Measurements from ENCODE around the gene PRKACB. TPM values are rescaled to one million over a fixed set of nuclear protein-coding genes. Genes with fewer than 3 reads are reported as not detected.
"Not testable (repeated sequence)": the region's sequence is repeated elsewhere in the genome, so short reads cannot be mapped to it uniquely, and the experiment has no call there.

Gene PRKACB
- total RNA-seq, 1 experiment from 2014 or later: 6.1 TPM

DNA sequence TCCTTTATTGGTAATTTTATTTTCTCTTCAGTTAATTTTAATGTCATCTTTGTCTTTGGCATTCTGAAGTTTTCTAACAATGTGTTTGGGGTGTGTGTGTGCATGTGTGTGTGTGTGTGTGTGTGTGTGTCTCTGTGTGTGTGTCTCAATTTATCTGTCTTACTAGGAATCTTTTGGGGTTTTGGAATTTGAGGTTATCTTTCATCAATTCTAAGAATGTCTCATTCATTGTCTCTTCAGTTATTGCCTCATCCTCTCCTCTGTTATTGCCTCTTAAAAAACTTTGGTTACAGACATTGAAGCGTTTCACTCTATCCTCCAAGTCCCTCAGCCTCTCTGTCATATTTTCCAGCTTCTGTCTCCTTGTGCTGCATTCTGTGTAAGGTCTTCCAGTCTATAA is 139.3 kb downstream of the PRKACB start:
- in situ Hi-C loops (cut with HindIII; ENCODE audit: low pct_unique_long_range_greater_than_20kb, low sequenced_read_pairs): no loop called here

DNA sequence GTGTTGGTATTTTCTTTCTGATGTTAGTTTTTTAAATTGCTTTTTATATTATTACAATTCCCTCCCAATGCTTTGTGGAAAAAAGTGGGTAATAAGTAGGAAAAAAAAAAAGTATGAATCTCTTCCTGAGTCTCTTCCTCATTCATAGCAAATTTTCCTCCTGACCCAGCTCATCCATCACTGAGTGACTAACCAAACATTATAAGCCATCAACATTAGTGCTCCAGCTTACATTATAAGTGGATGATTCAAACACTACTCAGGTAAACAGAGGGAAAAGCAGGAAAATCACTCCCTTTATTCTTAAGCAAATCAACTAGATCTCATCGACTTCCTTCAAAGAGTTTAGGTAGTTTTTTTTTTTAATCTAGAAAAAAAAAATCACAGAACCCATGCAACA is 142.0 kb downstream of the PRKACB start:
- in situ Hi-C loops (cut with HindIII; ENCODE audit: low pct_unique_long_range_greater_than_20kb, low sequenced_read_pairs): no loop called here
- DNase-seq (ENCODE audit: low read depth): no peak

More for the DNA sequence above, 139.3 kb downstream of the PRKACB start:
- DNase-seq (ENCODE audit: low read depth): no peak

- DNase-seq (ENCODE audit: low read depth); in situ Hi-C loops (cut with HindIII; ENCODE audit: low pct_unique_long_range_greater_than_20kb, low sequenced_read_pairs): not testable (repeated sequence)
These were observed 143.3 kb downstream of the PRKACB start for GRCh38 chr1:84287389-84287788.

Other genes with a start within 250 kb of the PRKACB start
- gene TTLL7, start 145.1 kb upstream of the PRKACB start, total RNA-seq (2014; rRNA removed; shearing (Covaris generic); ENCODE audit: low replicate concordance): 0.67 and 20.4 TPM in 2 replicates
- gene SAMD13, start 157.4 kb downstream of the PRKACB start, total RNA-seq (2014; rRNA removed; shearing (Covaris generic); ENCODE audit: low replicate concordance): 2.5 and 8.7 TPM in 2 replicates

Data from Caki2 (cell line).